ENCODE measurements around the gene SLC9A1.
"Not testable (repeated sequence)": the region's sequence is repeated elsewhere in the genome, so short reads cannot be mapped to it uniquely, and the experiment has no call there.

Gene SLC9A1

GRCh38 chr1:27154991-27155781 is at the start of gene SLC9A1:
Gene SLC9A1, minus strand, starts transcription at chr1:27155125. Its CDS starts 791 bp downstream, at chr1:27154334.
- peak; percentile 91 to 94 for DNase-seq

- DNase-seq: no peak
Observed at GRCh38 chr1:27203946-27204345, 49.0 kb upstream of the SLC9A1 start.

GRCh38 chr1:27201295-27201694 is 46.4 kb upstream of the SLC9A1 start:
- DNase-seq: no peak

- DNase-seq: no peak
Observed at GRCh38 chr1:27193194-27193593, 38.3 kb upstream of the SLC9A1 start.

GRCh38 chr1:27192039-27192529 is 37.2 kb upstream of the SLC9A1 start:
- DNase-seq: no peak

GRCh38 chr1:27184665-27185064 is 29.7 kb upstream of the SLC9A1 start:
- not testable (repeated sequence) for DNase-seq

GRCh38 chr1:27179979-27180378 is 25.1 kb upstream of the SLC9A1 start:
- no peak for DNase-seq

GRCh38 chr1:27179379-27179778 is 24.5 kb upstream of the SLC9A1 start:
- no peak for DNase-seq

GRCh38 chr1:27176954-27177353 is 22.0 kb upstream of the SLC9A1 start:
- DNase-seq: no peak

- DNase-seq: no peak
Observed at GRCh38 chr1:27176323-27176722, 21.4 kb upstream of the SLC9A1 start.

- not testable (repeated sequence) for DNase-seq
Observed at GRCh38 chr1:27172992-27173391, 18.1 kb upstream of the SLC9A1 start.

GRCh38 chr1:27166929-27167328 is 12.0 kb upstream of the SLC9A1 start:
- no peak for DNase-seq

GRCh38 chr1:27166351-27166802 is 11.5 kb upstream of the SLC9A1 start:
- DNase-seq: no peak

- no peak for DNase-seq
Observed at GRCh38 chr1:27163093-27163492, 8.2 kb upstream of the SLC9A1 start.

GRCh38 chr1:27162090-27162489 is 7.2 kb upstream of the SLC9A1 start:
- DNase-seq: no peak

GRCh38 chr1:27161594-27161993 is 6.7 kb upstream of the SLC9A1 start:
- DNase-seq: no peak

- no peak for DNase-seq
Observed at GRCh38 chr1:27157194-27157593, 2.3 kb upstream of the SLC9A1 start.

- no peak for DNase-seq
Observed at GRCh38 chr1:27154469-27154990, 395 bp downstream of the SLC9A1 start.

- no peak for DNase-seq
Observed at GRCh38 chr1:27153927-27154358, 982 bp downstream of the SLC9A1 start.

GRCh38 chr1:27153549-27153886 is 1.4 kb downstream of the SLC9A1 start:
- DNase-seq: no peak

- no peak for DNase-seq
Observed at GRCh38 chr1:27152829-27153548, 1.9 kb downstream of the SLC9A1 start.

- DNase-seq: no peak
Observed at GRCh38 chr1:27152004-27152828, 2.7 kb downstream of the SLC9A1 start.

GRCh38 chr1:27150641-27151040 is 4.3 kb downstream of the SLC9A1 start:
- DNase-seq: no peak
